AG09309 (cell line): Measurements from ENCODE around the gene PCDHB1.
A peak's percentile ranks its signal among the peaks of the same experiment; 100 is the strongest.

Source experiments
- DNase-seq: peaks from one replicate; pipeline ENCODE4 v3.0.0-alpha.2; 2010; ENCODE audit warnings: low read depth
- H3K4me3 ChIP-seq: 2 replicates; pipeline ENCODE4 v1.5.1; 2011; ENCODE audit warnings: mild to moderate bottlenecking, low read depth, low read length, moderate library complexity; ENCODE audit not compliant: control insufficient read depth
- CTCF ChIP-seq: IDR thresholded peaks from 2 replicates; pipeline ENCODE4 v1.5.1; 2011; ENCODE audit warnings: mild to moderate bottlenecking, low read depth, low read length, inconsistent platforms; ENCODE audit not compliant: insufficient read depth, control insufficient read depth; ENCODE audit errors: missing control alignments

The PCDHB1 gene

GRCh38 chr5:141039061-141039460, 12.1 kb upstream of the PCDHB1 start:
- no peak for DNase-seq
- TF ChIP-seq CTCF: no peak
- no peak overlapping the region for H3K4me3 ChIP-seq

GRCh38 chr5:141039517-141039916, 11.7 kb upstream of the PCDHB1 start:
- H3K4me3 ChIP-seq: no peak overlapping the region
- DNase-seq: no peak

GRCh38 chr5:141040093-141040770, 10.9 kb upstream of the PCDHB1 start:
- no peak overlapping the region for H3K4me3 ChIP-seq
- TF ChIP-seq CTCF: no peak
- no peak for DNase-seq

More at GRCh38 chr5:141039517-141039916, 11.7 kb upstream of the PCDHB1 start:
- no peak for TF ChIP-seq CTCF

- H3K4me3 ChIP-seq: no peak overlapping the region
- peak; percentile 42 for TF ChIP-seq CTCF
These were observed 10.3 kb upstream of the PCDHB1 start for GRCh38 chr5:141040771-141041426.

GRCh38 chr5:141041427-141041785, 9.8 kb upstream of the PCDHB1 start:
- no peak overlapping the region for H3K4me3 ChIP-seq
- no peak for TF ChIP-seq CTCF
- DNase-seq: no peak

More at GRCh38 chr5:141040771-141041426, 10.3 kb upstream of the PCDHB1 start:
- peak; percentile 17 for DNase-seq

- TF ChIP-seq CTCF: no peak
- no peak overlapping the region for H3K4me3 ChIP-seq
- DNase-seq: no peak
These were observed 8.6 kb upstream of the PCDHB1 start for GRCh38 chr5:141042555-141042954.

GRCh38 chr5:141051521-141051866, 320 bp downstream of the PCDHB1 start:
- TF ChIP-seq CTCF: no peak
- peak overlapping the region; percentile 21 for H3K4me3 ChIP-seq
- DNase-seq: no peak
